ENCODE results near the gene RNH1. TPM values are rescaled to one million over a fixed set of nuclear protein-coding genes. Genes with fewer than 3 reads are reported as not detected.

The RNH1 gene
- total and polyA plus RNA-seq, 2 donors (not counting 1 experiment from before 2014, with no cell fraction given): 102 to 561 TPM

DNA sequence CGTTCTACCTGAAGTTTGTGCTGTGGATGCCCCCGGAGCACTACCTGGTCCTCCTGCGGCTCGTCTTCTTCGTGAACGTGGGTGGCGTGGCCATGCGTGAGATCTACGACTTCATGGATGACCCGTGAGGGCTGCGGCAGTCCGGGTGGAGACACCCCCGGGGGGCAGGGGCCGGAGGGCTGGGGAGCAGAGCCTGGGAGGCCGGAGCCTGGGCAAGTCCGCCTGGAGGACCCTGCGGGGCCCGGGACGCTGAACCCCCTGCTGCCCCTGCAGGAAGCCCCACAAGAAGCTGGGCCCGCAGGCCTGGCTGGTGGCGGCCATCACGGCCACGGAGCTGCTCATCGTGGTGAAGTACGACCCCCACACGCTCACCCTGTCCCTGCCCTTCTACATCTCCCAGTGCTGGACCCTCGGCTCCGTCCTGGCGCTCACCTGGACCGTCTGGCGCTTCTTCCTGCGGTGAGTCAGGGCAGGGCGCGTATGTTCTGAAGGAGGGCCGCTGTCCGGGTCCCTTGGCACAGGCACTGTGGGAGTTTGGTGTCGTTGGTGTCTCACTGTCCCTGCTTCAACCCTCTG lies 17.3 kb downstream of the RNH1 start:
- TF ChIP-seq EZH2 (IDR thresholded peaks at IDR 0.05; ENCODE audit: low read length, missing control alignments) (no peak), CTCF (conservative IDR thresholded peaks at IDR 0.05 in 1 of 2, IDR thresholded peaks at IDR 0.05 in 1 of 2; ENCODE audit: low read depth in 1 of 2, low read length in 2 of 2) (no peak)
- Histone ChIP-seq H2AFZ (ENCODE audit: low read length) (no peak overlapping the region), H4K20me1 (ENCODE audit: control insufficient read depth, extremely low read depth, insufficient read depth, low read length) (no peaks in the 10 kb centered on the region), H3K4me3 (replicated peaks in 1 of 4; ENCODE audit: control extremely low read depth in 1 of 4, insufficient read depth in 1 of 4, low read depth in 3 of 4, low read length in 4 of 4) (no peak overlapping the region), H3K79me2 (ENCODE audit: control insufficient read depth, insufficient read depth, low read length) (no peaks in the 10 kb centered on the region), H3K4me2 (ENCODE audit: extremely low read depth, insufficient read depth, low read length) (no peak overlapping the region), H3K27me3 (ENCODE audit: control insufficient read depth, insufficient read depth, low read length) (no peaks in the 10 kb centered on the region), H3K27ac (ENCODE audit: insufficient read depth, low read length) (no peak overlapping the region), H3K9me3 (ENCODE audit: control insufficient read depth, insufficient read depth, low read depth, low read length) (no peaks in the 10 kb centered on the region), H3K4me1 (ENCODE audit: control insufficient read depth, extremely low read depth, insufficient read depth, low read length) (no peaks in the 10 kb centered on the region), H3K9ac (ENCODE audit: insufficient read depth, low read length) (no peak overlapping the region), H3K36me3 (ENCODE audit: control insufficient read depth, insufficient read depth, low read length) (peaks cover 5% of the 10 kb centered on the region)
- no peak for DNase-seq (ENCODE audit: low read depth in 2 of 2)

DNA sequence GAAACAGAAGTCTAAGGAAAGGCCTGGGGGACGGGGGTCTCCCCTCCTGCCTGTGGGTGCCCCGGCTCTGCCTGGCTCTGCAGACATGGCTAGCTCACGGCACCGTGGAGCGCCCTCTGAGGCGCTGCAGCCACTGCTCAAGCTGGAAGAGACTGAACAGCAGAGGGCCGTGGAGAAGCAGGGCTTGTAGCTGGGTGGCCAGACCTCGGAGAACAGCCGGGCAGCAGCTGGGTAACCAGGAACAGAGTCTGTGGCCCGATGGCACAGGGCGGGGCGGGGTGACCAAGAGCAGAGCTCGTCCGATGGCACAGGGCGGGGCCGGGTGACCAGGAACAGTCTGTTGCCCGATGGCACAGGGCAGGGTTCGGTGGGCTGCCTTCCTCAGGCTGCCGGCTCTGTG lies 18.1 kb downstream of the RNH1 start:
- Histone ChIP-seq H3K27me3 (ENCODE audit: control insufficient read depth, insufficient read depth, low read length) (no peaks in the 10 kb centered on the region), H3K4me1 (ENCODE audit: control insufficient read depth, extremely low read depth, insufficient read depth, low read length) (no peaks in the 10 kb centered on the region), H4K20me1 (ENCODE audit: control insufficient read depth, extremely low read depth, insufficient read depth, low read length) (no peaks in the 10 kb centered on the region), H3K4me3 (replicated peaks in 1 of 4; ENCODE audit: control extremely low read depth in 1 of 4, insufficient read depth in 1 of 4, low read depth in 3 of 4, low read length in 4 of 4) (no peak overlapping the region), H2AFZ (ENCODE audit: low read length) (no peak overlapping the region), H3K4me2 (ENCODE audit: extremely low read depth, insufficient read depth, low read length) (no peak overlapping the region), H3K36me3 (ENCODE audit: control insufficient read depth, insufficient read depth, low read length) (peaks cover 2% of the 10 kb centered on the region), H3K9ac (ENCODE audit: insufficient read depth, low read length) (no peak overlapping the region), H3K79me2 (ENCODE audit: control insufficient read depth, insufficient read depth, low read length) (no peaks in the 10 kb centered on the region), H3K27ac (ENCODE audit: insufficient read depth, low read length) (no peak overlapping the region), H3K9me3 (ENCODE audit: control insufficient read depth, insufficient read depth, low read depth, low read length) (no peaks in the 10 kb centered on the region)
- TF ChIP-seq EZH2 (IDR thresholded peaks at IDR 0.05; ENCODE audit: low read length, missing control alignments) (no peak), CTCF (conservative IDR thresholded peaks at IDR 0.05 in 1 of 2, IDR thresholded peaks at IDR 0.05 in 1 of 2; ENCODE audit: low read depth in 1 of 2, low read length in 2 of 2) (no peak)
- no peak for DNase-seq (ENCODE audit: low read depth in 2 of 2)

- Histone ChIP-seq H3K79me2 (ENCODE audit: control insufficient read depth, insufficient read depth, low read length) (no peaks in the 10 kb centered on the region), H3K4me3 (replicated peaks in 1 of 4; ENCODE audit: control extremely low read depth in 1 of 4, insufficient read depth in 1 of 4, low read depth in 3 of 4, low read length in 4 of 4) (no peak overlapping the region), H3K9me3 (ENCODE audit: control insufficient read depth, insufficient read depth, low read depth, low read length) (no peaks in the 10 kb centered on the region), H3K27me3 (ENCODE audit: control insufficient read depth, insufficient read depth, low read length) (no peaks in the 10 kb centered on the region), H3K4me2 (ENCODE audit: extremely low read depth, insufficient read depth, low read length) (no peak overlapping the region), H3K9ac (ENCODE audit: insufficient read depth, low read length) (no peak overlapping the region), H3K36me3 (ENCODE audit: control insufficient read depth, insufficient read depth, low read length) (peaks cover 2% of the 10 kb centered on the region), H4K20me1 (ENCODE audit: control insufficient read depth, extremely low read depth, insufficient read depth, low read length) (no peaks in the 10 kb centered on the region), H3K4me1 (ENCODE audit: control insufficient read depth, extremely low read depth, insufficient read depth, low read length) (no peaks in the 10 kb centered on the region), H3K27ac (ENCODE audit: insufficient read depth, low read length) (no peak overlapping the region), H2AFZ (ENCODE audit: low read length) (no peak overlapping the region)
- TF ChIP-seq EZH2 (IDR thresholded peaks at IDR 0.05; ENCODE audit: low read length, missing control alignments) (no peak), CTCF (conservative IDR thresholded peaks at IDR 0.05 in 1 of 2, IDR thresholded peaks at IDR 0.05 in 1 of 2; ENCODE audit: low read depth in 1 of 2, low read length in 2 of 2) (no peak)
- DNase-seq (ENCODE audit: low read depth in 2 of 2): no peak
Measured at GRCh38 chr11:488579-488978, 18.5 kb downstream of the RNH1 start.
